HepG2 (cell line): ENCODE data around the gene HEPACAM.
A peak's percentile ranks its signal among the peaks of the same experiment; 100 is the strongest.

Source experiments
- CEBPZ ChIP-seq: IDR thresholded peaks from 2 replicates; pipeline ENCODE4 v1.6.1; 2012; ENCODE audit warnings: low read length, improper control_type of control experiment
- CTCF ChIP-seq: sonication (generic); formaldehyde crosslinking; IDR thresholded peaks from 2 replicates; pipeline ENCODE4 v1.5.0; 2020; ENCODE audit warnings: mild to moderate bottlenecking, missing genetic modification reagents, moderate library complexity
- EP300 ChIP-seq, 3 experiments: sonication (generic) in 1 of 3; formaldehyde crosslinking in 1 of 3; IDR thresholded peaks; 2 replicates each; pipeline versions ENCODE4 v1.5.1 to v1.6.1; 2011 to 2020; ENCODE audit warnings: low read depth in 2 of 3, low read length in 2 of 3, borderline replicate concordance in 1 of 3, improper control_type of control experiment in 1 of 3, mild to moderate bottlenecking in 1 of 3, missing genetic modification reagents in 1 of 3, moderate library complexity in 1 of 3
- HNRNPL ChIP-seq: fragments of 200-400 bp; formaldehyde crosslinking; IDR thresholded peaks from 2 replicates; pipeline ENCODE4 v1.6.1; 2017; ENCODE audit warnings: mild to moderate bottlenecking, low read depth, low read length
- JUNB ChIP-seq: sonication (generic); formaldehyde crosslinking; IDR thresholded peaks from 2 replicates; pipeline ENCODE4 v1.8.0; 2022; ENCODE audit warnings: missing genetic modification reagents, mild to moderate bottlenecking, borderline replicate concordance
- KDM1A ChIP-seq: IDR thresholded peaks from 2 replicates; pipeline ENCODE4 v1.6.1; 2016; ENCODE audit warnings: missing compliant biosample characterization
- NFYB ChIP-seq: sonication (generic); formaldehyde crosslinking; IDR thresholded peaks from 2 replicates; pipeline ENCODE4 v1.4.0; 2020; ENCODE audit warnings: missing genetic modification reagents
- RBAK ChIP-seq: sonication (generic); formaldehyde crosslinking; IDR thresholded peaks from 2 replicates; pipeline ENCODE4 v1.5.1; 2020; ENCODE audit warnings: mild to moderate bottlenecking, missing genetic modification reagents
- REST ChIP-seq, 2 experiments: IDR thresholded peaks; 2 replicates each; pipeline ENCODE4 v1.6.1; 2011 to 2012; ENCODE audit warnings: low read length in 2 of 2, borderline replicate concordance in 1 of 2, low read depth in 1 of 2, mild to moderate bottlenecking in 1 of 2, moderate library complexity in 1 of 2
- SUZ12 ChIP-seq: fragments of 150-350 bp; IDR thresholded peaks from 2 replicates; pipeline ENCODE4 v1.6.1; 2014; ENCODE audit warnings: low read depth, low read length
- ZMYM4 ChIP-seq: sonication (generic); formaldehyde crosslinking; IDR thresholded peaks from 2 replicates; pipeline ENCODE4 v1.8.1; 2023; ENCODE audit warnings: mild to moderate bottlenecking, missing genetic modification reagents
- TF ChIP-seq, protein P1 (sequence below): IDR thresholded peaks from 2 replicates; pipeline ENCODE4 v1.6.1; 2012; ENCODE audit warnings: inconsistent platforms

- TF ChIP-seq REST (IDR thresholded peaks at IDR 0.05; ENCODE audit: borderline replicate concordance in 1 of 2, low read depth in 1 of 2, low read length in 2 of 2) (no peak), NFYB (CRISPR knock-in tag) (no peak), RBAK (no peak), EP300 (IDR thresholded peaks at IDR 0.05; ENCODE audit: low read depth in 2 of 2, low read length in 2 of 2) (peak in 1 of 2 experiments; percentile 78; a peak in 2 of 4 replicates), EP300 (CRISPR knock-in tag; IDR thresholded peaks at IDR 0.05; ENCODE audit: borderline replicate concordance) (peak; percentile 35; the same call in 1 of the 2 replicates), ZMYM4 (no peak), CEBPZ (no peak), CTCF (no peak), KDM1A (CRISPR knock-in tag) (no peak), JUNB (CRISPR knock-in tag) (no peak), HNRNPL (no peak), SUZ12 (no peak)
- TF ChIP-seq, protein P1, sequence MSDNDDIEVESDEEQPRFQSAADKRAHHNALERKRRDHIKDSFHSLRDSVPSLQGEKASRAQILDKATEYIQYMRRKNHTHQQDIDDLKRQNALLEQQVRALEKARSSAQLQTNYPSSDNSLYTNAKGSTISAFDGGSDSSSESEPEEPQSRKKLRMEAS: 0 out of 2 replicates have a peak, but pooled peaks have one; percentile 20
Measured at GRCh38 chr11:124937336-124937935, 1.6 kb upstream of the HEPACAM start.
